ENCODE data around the gene UPK2.

The UPK2 gene

DNA sequence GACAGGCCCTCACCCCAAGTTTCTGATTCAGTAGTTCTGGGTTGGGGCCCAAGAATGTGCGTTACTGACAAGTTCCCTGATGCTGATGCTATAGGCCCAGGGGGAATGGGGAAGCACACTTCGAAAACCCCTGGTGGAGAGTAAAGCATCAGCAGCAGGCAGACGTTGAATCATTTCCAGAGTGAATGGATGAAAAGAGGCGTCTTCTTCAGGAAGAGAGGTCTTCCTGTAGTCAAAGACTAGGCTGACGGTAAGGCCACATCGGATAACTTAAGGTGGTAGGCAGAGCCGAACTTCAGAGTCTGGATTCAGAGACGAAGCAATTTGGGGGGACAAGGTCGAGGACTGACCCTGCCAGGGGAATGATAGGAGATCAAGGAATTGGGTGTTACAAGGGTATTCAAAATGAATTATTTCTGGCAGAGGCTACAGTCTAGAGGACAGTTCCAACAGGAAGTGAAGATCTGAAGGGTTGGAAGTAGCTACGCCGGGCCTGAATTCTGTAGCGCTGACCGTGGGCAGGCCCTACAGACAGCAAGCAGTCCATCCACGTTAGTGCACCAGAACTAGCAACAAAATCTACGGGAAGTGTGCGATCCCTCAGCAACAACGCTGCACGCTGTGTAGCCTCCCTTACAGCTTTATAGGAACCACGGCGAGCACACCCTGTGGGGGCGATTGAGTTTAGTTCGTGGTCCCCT lies 41.0 kb downstream of the UPK2 start:
- no peak for DNase-seq

DNA sequence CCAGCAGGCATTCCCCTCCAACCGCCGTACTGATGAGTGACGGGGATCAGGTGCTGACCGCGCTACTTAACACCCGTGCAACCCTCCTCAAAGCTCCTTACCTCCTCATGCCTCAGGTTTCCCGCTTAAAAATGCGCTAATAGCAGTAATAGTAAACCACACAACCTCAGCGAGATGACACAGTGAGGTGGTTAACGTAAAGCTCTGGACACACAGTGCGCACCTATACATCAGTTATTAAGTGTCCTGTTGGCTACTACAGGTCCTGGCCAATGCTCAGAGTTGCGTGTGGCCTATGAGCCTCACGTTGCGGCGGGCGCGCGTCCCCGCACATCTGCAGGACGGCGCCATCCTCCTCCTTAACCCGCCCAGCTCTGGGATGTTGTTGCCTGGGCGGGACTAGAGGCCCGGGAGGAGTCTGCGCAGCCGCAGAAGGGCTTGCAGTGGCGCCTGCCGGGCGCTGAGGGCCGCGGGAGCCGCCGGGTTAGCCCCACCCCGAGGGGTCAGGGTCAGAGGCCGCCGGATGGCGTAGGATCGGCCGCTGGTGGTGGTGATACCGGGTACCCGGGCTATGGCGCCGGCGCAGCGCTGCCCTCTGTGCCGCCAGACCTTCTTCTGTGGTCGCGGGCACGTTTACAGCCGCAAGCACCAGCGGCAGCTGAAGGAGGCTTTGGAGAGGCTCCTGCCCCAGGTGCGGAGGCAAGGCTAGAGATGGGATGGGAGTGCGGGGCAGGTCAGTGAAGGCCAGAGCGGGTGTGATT lies 41.7 kb downstream of the UPK2 start, which contains the start of gene CENATAC:
Gene CENATAC, plus strand, starts transcription at position 512 of the 761 bp plus-strand sequence. Its CDS starts 60 bp downstream, at position 572.
- DNase-seq = peak; percentile 95

DNA sequence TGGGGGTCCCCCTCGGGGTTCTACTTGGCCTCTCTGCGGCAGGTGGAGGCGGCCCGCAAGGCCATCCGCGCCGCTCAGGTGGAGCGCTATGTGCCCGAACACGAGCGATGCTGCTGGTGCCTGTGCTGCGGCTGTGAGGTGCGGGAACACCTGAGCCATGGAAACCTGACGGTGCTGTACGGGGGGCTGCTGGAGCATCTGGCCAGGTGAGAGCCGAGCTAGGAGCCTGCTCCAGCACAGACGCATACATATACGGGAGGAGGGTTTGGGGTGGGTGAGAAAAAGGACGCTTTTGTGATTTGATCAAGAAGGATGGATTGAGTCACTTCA lies 42.3 kb downstream of the UPK2 start:
- no peak for DNase-seq

DNA sequence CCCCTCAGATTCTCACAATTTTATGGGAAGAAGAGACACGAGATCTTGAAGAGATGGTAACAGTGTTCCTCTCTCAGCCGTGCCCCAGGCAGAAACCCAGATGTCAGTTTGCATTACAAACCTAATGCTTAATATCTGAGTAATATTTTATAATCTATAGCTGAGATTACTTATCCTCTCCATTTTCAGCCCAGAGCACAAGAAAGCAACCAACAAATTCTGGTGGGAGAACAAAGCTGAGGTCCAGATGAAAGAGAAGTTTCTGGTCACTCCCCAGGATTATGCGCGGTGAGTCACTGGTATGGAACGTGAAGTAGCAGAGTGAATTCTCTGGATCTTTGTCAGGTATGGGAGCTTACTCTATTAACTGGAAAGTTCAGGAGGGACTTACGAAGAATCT lies 42.7 kb downstream of the UPK2 start:
- DNase-seq = no peak

DNA sequence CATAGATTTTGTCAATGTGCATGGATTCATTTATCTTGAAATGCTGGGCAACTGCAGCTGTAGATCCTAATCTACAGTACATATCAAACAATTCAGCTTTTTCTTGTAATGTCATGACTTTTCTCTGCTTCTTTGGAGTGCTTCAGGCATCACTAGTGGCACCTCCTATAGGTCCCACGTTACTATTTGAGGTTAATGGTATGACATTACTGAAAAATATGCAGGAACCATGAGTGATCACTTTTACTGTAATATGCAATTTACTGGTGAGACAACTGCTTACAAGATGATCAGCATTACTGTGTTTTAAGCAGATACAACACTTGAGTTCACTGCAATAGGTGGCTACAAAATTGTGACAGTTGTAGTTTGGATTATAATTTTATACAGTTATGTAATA lies 44.8 kb downstream of the UPK2 start:
- DNase-seq = no peak

DNA sequence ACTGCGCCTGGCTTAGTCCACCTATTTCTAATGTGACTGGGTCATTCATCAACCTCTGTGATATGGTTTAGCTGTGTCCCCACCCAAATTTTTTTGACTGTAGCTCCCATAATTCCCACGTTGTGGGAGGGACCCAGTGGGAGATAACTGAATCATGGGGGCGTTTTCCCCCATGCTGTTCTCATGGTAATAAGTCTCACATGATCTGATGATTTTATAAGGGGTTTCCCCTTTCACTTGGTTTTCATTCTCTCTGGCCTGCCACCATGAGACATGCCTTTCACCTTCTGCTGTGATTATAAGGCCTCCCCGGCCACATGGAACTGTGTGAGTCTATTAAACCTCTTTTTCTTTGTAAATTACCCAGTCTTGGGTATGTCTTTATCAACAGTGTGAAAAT lies 50.6 kb downstream of the UPK2 start:
- DNase-seq = no peak
